Choroid plexus epithelial cell (primary cell): ENCODE data around the gene SRGAP1.
"Not testable (repeated sequence)": the region's sequence is repeated elsewhere in the genome, so short reads cannot be mapped to it uniquely, and the experiment has no call there.

Experiments
- DNase-seq: peaks from one replicate; pipeline ENCODE4 v3.0.0-alpha.2; 2010; ENCODE audit warnings: low read depth
- H3K4me3 ChIP-seq: 2 replicates; pipeline ENCODE4 v1.5.1; 2011; ENCODE audit warnings: low read depth, mild to moderate bottlenecking, control low read depth, low read length, moderate library complexity
- TF ChIP-seq, protein P1 (sequence below): conservative IDR thresholded peaks from 2 replicates; pipeline ENCODE4 v1.5.1; 2011; ENCODE audit warnings: low read depth, mild to moderate bottlenecking, control low read depth, inconsistent platforms, low read length, moderate library complexity

The SRGAP1 gene

DNA sequence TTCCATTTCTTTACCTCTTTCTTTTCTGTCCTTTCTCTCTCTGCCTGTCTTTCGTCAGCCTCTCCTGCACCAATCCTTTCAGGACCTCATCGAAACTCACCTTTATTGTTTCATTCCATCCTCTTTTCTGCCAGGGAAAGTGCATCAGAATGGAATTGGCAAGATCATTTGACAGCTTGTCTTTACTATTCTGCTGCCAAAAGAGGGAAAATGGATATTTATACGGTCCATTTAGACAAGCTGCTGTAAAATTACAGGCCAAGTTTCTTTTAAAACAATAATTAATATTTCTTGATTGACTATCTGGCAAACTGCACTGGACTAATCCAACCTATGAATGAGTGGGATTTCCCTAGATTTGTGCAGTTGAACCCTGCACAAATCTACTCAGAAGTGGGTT, 7.6 kb upstream of the SRGAP1 start:
- DNase-seq: no peak
- no peak overlapping the region for H3K4me3 ChIP-seq
- TF ChIP-seq, protein P1, sequence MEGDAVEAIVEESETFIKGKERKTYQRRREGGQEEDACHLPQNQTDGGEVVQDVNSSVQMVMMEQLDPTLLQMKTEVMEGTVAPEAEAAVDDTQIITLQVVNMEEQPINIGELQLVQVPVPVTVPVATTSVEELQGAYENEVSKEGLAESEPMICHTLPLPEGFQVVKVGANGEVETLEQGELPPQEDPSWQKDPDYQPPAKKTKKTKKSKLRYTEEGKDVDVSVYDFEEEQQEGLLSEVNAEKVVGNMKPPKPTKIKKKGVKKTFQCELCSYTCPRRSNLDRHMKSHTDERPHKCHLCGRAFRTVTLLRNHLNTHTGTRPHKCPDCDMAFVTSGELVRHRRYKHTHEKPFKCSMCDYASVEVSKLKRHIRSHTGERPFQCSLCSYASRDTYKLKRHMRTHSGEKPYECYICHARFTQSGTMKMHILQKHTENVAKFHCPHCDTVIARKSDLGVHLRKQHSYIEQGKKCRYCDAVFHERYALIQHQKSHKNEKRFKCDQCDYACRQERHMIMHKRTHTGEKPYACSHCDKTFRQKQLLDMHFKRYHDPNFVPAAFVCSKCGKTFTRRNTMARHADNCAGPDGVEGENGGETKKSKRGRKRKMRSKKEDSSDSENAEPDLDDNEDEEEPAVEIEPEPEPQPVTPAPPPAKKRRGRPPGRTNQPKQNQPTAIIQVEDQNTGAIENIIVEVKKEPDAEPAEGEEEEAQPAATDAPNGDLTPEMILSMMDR: no peak

DNA sequence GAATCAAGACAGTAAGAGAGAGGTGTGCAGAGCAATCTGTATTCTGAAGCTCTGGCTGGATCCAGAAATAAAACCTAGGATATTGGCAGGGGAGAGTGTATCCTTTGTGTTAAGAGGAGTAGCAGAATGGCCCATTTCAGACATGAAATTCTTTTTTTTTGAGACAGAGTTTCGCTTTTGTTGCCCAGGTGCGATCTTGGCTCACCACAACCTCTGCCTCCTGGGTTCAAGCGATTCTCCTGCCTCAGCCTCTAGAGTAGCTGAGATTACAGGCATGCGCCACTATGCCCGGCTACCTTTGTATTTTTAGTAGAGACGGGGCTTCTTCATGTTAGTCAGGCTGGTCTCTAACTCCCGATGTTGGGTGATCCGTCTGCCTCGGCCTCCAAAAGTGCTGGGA, 6.1 kb upstream of the SRGAP1 start:
- H3K4me3 ChIP-seq: no peak overlapping the region
- no peak for DNase-seq
- TF ChIP-seq, protein P1: no peak

DNA sequence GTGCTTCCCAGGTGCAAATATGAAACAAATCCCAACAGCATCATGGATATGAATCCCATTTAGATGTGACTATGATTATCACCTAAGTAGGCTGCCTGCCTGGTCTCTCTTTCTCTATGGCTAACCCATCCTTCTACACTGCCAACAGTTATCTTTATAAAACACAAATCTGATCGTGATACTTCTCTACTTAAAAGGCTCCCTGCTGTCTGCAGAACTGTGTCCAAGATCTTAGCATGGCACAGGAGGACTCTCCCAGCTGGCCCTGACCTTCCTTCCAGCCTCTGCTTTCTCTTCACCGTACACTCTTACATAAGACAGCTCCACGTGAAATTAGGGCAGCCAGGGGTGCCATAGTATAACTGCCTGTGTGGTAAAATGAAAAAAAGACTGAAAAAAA, 3.5 kb upstream of the SRGAP1 start:
- TF ChIP-seq, protein P1: no peak
- no peak overlapping the region for H3K4me3 ChIP-seq
- no peak for DNase-seq

DNA sequence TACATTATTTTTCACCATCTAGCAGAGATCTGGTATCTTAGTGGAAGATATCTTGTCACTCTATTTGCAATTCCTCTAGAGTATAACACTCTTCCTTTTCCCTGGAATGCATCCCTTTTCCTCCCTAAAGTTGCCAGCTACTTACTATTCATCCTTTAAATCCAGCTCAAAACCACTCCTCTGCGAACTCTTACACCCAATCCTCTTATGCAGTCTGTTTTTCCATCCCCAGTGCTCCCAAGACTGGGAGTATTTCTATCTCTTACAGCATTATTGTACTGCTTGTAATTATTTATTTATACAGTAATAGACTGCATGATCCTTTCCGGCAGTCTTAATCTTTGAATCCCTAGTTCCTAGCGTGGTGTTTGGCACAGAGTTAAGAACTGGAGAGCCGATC, 2.9 kb upstream of the SRGAP1 start:
- no peak overlapping the region for H3K4me3 ChIP-seq
- DNase-seq: peak; percentile 19
- TF ChIP-seq, protein P1: no peak

DNA sequence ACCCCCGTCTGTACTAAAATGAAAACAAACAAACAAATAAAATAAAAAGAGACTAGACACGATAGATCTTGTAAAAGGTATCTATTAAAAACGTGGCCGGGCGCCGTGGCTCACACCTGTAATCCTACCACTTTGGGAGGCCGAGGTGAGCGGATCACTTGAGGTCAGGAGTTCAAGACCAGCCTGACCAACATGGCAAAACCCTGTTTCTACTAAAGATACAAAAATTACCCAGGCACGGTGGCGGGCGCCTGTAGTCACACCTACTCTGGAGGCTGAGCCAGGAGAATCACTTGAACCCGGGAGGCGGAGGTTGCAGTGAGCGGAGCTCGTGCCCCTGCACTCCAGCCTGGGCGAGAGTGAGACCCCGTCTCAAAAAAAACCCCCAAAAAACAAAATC, 1.8 kb upstream of the SRGAP1 start:
- not testable (repeated sequence) for H3K4me3 ChIP-seq, DNase-seq

DNA sequence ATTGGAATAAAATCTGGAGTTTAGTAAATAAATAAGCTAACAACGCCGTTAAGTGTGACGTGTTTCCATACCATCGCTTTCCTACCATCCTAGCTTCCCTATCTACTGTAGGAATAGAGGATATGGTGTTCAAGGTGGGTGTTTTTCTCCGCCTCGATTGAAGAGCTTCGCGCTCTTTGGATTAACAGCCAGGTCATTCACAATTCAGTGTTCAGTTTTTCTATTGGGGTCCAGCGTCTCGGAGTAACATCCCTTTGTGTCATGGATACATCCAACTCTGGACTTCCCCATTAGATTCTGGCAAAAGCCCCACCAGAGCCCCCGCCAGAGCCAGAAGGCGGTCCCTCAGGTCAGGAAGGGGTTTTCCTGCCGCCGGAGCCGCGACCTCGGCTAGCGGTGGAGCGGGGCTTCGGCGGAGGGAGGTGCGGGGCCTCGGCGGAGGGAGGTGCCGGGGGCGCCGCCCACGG, 1.2 kb upstream of the SRGAP1 start:
- peak overlapping the region; percentile 95 for H3K4me3 ChIP-seq
- DNase-seq: no peak
- TF ChIP-seq, protein P1: no peak

DNA sequence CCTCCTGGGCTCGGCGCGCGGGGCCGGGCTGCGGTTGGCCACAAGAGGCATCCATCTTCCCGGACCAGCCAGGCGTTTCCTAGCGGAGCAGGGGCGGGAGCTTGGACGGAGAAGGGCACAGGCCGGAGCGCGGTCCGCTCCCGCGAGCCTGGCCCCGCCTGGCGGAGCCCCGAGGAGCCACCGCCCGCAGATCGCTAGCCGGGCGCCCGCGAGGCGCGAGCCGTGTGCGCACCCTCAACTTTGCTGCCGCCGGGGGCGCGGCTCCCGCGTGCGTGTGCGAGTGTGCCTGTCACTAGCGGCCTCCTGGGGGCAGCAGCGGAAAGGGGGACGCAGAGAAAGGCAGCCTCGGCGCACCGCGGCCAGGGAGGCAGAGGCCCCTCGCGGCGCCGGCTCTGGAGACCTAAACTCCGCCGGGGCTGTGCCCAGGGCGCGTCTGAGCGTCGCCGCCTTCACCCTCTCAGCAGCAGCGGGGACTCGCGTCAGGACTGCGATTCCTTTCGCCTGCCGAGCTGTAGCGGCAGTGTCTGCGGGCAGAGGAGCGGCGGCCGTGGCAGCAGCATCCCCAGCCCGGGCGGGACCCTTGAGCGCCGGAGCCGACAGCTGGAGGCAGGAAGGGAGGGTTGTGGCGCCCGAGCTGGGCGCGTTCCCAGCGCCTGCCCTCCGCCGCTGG, 644 bp upstream of the SRGAP1 start:
- peak; percentile 98 for DNase-seq
- TF ChIP-seq, protein P1: peak; percentile 76
- peak overlapping the region; percentile 95 for H3K4me3 ChIP-seq
